ENCODE measurements around the gene UNC45B.
"Not testable (repeated sequence)": the region's sequence is repeated elsewhere in the genome, so short reads cannot be mapped to it uniquely, and the experiment has no call there.

- TF ChIP-seq NFRKB (IDR thresholded peaks at IDR 0.05); BHLHE40 (IDR thresholded peaks at IDR 0.05; ENCODE audit: borderline replicate concordance); ARNT (IDR thresholded peaks at IDR 0.05); FOXA1 (IDR thresholded peaks at IDR 0.05); PKNOX1 (IDR thresholded peaks at IDR 0.05); FOXM1 (IDR thresholded peaks at IDR 0.05; ENCODE audit: borderline replicate concordance); SP1 (IDR thresholded peaks at IDR 0.05); SUZ12 (IDR thresholded peaks at IDR 0.05); L3MBTL2 (conservative IDR thresholded peaks at IDR 0.05); TARDBP (IDR thresholded peaks at IDR 0.05); ELF4 (IDR thresholded peaks at IDR 0.05); LEF1 (IDR thresholded peaks at IDR 0.05; ENCODE audit: borderline replicate concordance): not testable (repeated sequence)
Measured at GRCh38 chr17:35195062-35195461, 47.4 kb downstream of the UNC45B start.

Measured in HEK293T (cell line).